Endothelial cell of umbilical vein (primary cell): Measurements from ENCODE around the gene ZBTB22. TPM values are rescaled to one million over a fixed set of nuclear protein-coding genes. Genes with fewer than 3 reads are reported as not detected.

ENCODE experiments used
- BruUV-seq: library from RNA; stranded (reverse); fragments of 400-500 nt; replicated peaks from 2 replicates; lab custom pipeline; 2021; lab: Mats Ljungman, UMichigan
- CTCF ChIA-PET: fragments of 300-600, 350-600 bp; sonication (Branson Sonifier 250); formaldehyde crosslinking; loops from one replicate; lab custom pipeline; 2021; ENCODE audit warnings: antibody characterized with exemption, inconsistent platforms; lab: Charles Lee
- POLR2A ChIA-PET: fragments of 300-600, 350-600 bp; sonication (Branson Sonifier 250); formaldehyde crosslinking; loops from one replicate; lab custom pipeline; 2021; ENCODE audit warnings: antibody characterized with exemption, inconsistent platforms; lab: Charles Lee
- DNase-seq: peaks from one replicate; pipeline ENCODE4 v3.0.0-alpha.2; 2011; ENCODE audit warnings: low read depth, low spot score
- FAIRE-seq: peaks from 2 replicates; lab custom pipeline; 2011; peaks lifted over from hg19 to GRCh38; lab: Jason Lieb, UNC
- H2AFZ ChIP-seq: 2 replicates; pipeline ENCODE4 v1.6.0; 2012; ENCODE audit warnings: low read depth, low read length, control low read depth, inconsistent platforms
- H3K27ac ChIP-seq: 2 replicates; pipeline ENCODE4 v1.5.1; 2011; ENCODE audit warnings: low read depth, mild to moderate bottlenecking, control low read depth, low read length, moderate library complexity; ENCODE audit not compliant: insufficient read depth
- H3K27me3 ChIP-seq, 2 experiments: 2 replicates each; pipeline versions ENCODE4 v1.6.0 to v1.6.1; 2011; ENCODE audit warnings: low read length in 2 of 2, mixed read lengths in 1 of 2; ENCODE audit not compliant: control insufficient read depth in 2 of 2, insufficient read depth in 2 of 2
- H3K36me3 ChIP-seq, 2 experiments: 2 replicates in 1 of 2; 3 replicates in 1 of 2; pipeline ENCODE4 v1.5.1; 2011; ENCODE audit warnings: low read length in 2 of 2, mild to moderate bottlenecking in 1 of 2, moderate library complexity in 1 of 2; ENCODE audit not compliant: control insufficient read depth in 2 of 2, insufficient read depth in 2 of 2; ENCODE audit errors: extremely low read depth in 1 of 2
- H3K4me1 ChIP-seq: 3 replicates; pipeline ENCODE4 v1.5.1; 2011; ENCODE audit warnings: mild to moderate bottlenecking, low read length; ENCODE audit not compliant: control insufficient read depth, insufficient read depth; ENCODE audit errors: extremely low read depth
- H3K4me2 ChIP-seq: 2 replicates; pipeline ENCODE4 v1.6.1; 2011; ENCODE audit warnings: low read length, control low read depth, mixed read lengths; ENCODE audit not compliant: insufficient read depth
- H3K4me3 ChIP-seq, 3 experiments: fragments of 200-600 bp in 1 of 3; sonication (generic), shearing (Covaris generic) in 1 of 3; replicated peaks in 1 of 3; 2 replicates each; pipeline ENCODE4 v1.5.1; 2011 to 2016; ENCODE audit warnings: control low read depth in 3 of 3, low read length in 3 of 3, mild to moderate bottlenecking in 2 of 3, inconsistent platforms in 1 of 3, low read depth in 1 of 3, moderate library complexity in 1 of 3; ENCODE audit not compliant: insufficient read depth in 1 of 3
- H3K79me2 ChIP-seq: 2 replicates; pipeline ENCODE4 v1.6.0; 2012; ENCODE audit warnings: low read length, inconsistent platforms; ENCODE audit not compliant: control insufficient read depth, insufficient read depth
- H3K9ac ChIP-seq: replicated peaks from 2 replicates; pipeline ENCODE3; 2011; ENCODE audit warnings: low read length, control low read depth; ENCODE audit not compliant: insufficient read depth; ENCODE audit errors: extremely low read depth
- H3K9me1 ChIP-seq: replicated peaks from 3 replicates; pipeline ENCODE4 v1.6.0; 2011; ENCODE audit warnings: mild to moderate bottlenecking, low read length; ENCODE audit not compliant: control insufficient read depth, insufficient read depth; ENCODE audit errors: extremely low read depth
- H3K9me3 ChIP-seq: replicated peaks from 2 replicates; pipeline ENCODE4 v1.5.1; 2012; ENCODE audit warnings: low read length, inconsistent platforms; ENCODE audit not compliant: control insufficient read depth, insufficient read depth
- H4K20me1 ChIP-seq: replicated peaks from 2 replicates; pipeline ENCODE3; 2011; ENCODE audit warnings: mild to moderate bottlenecking, low read length; ENCODE audit not compliant: control insufficient read depth, insufficient read depth; ENCODE audit errors: extremely low read depth
- CTCF ChIP-seq, 2 donors: IDR thresholded peaks; 1 replicate in 1 of 2; 2 replicates in 1 of 2; pipeline ENCODE4 v1.5.1; 2011; ENCODE audit warnings: low read length in 2 of 2, mild to moderate bottlenecking in 2 of 2, moderate library complexity in 2 of 2, control low read depth in 1 of 2, inconsistent platforms in 1 of 2, low read depth in 1 of 2; ENCODE audit not compliant: insufficient read depth in 1 of 2; ENCODE audit errors: extremely low read depth in 1 of 2
- EZH2 ChIP-seq: IDR thresholded peaks from 2 replicates; pipeline ENCODE4 v1.6.1; 2012; ENCODE audit warnings: borderline replicate concordance, low read depth, mild to moderate bottlenecking, moderate library complexity, low read length, inconsistent platforms; ENCODE audit not compliant: severe bottlenecking
- FOS ChIP-seq: IDR thresholded peaks from 2 replicates; pipeline ENCODE4 v1.6.1; 2011; ENCODE audit warnings: mild to moderate bottlenecking, low read length, moderate library complexity, borderline replicate concordance; ENCODE audit not compliant: insufficient read depth
- GATA2 ChIP-seq: IDR thresholded peaks from 2 replicates; pipeline ENCODE4 v1.7.0; 2011; ENCODE audit warnings: low read depth, mild to moderate bottlenecking, moderate library complexity, mixed read lengths, low read length; ENCODE audit not compliant: insufficient read length, insufficient read depth
- JUN ChIP-seq: IDR thresholded peaks from 2 replicates; pipeline ENCODE4 v1.6.1; 2011; ENCODE audit warnings: borderline replicate concordance, low read depth; ENCODE audit not compliant: insufficient read length, insufficient read depth
- POLR2AphosphoS5 ChIP-seq: IDR thresholded peaks from 2 replicates; pipeline ENCODE4 v1.6.1; 2012; ENCODE audit warnings: low read depth, mild to moderate bottlenecking, control low read depth, low read length, moderate library complexity; ENCODE audit not compliant: insufficient read depth
- dilution Hi-C: fragments of 300-500 bp; cut with MboI; formaldehyde crosslinking; loops from one replicate; pipeline ENCODE4 v1.15.0; 2019; ENCODE audit warnings: low sequenced_read_pairs; ENCODE audit not compliant: extremely low pct_ligation_motif_present
- intact Hi-C: fragments of 100-400 bp; cut with micrococcal nuclease; formaldehyde crosslinking; loops from one replicate; pipeline ENCODE4 v1.10.0; 2022
- polyA plus RNA-seq, 4 experiments: library from polyadenylated mRNA; depleted of rRNA in 3 of 4; stranded (reverse) in 3 of 4; unstranded in 1 of 4; fragments of >200 nt; gene quantifications; 2 replicates each; pipeline versions ENCODE4 v1.2.1 to v1.2.3, GENCODE V29; 2011 to 2012; ENCODE audit warnings: missing spikeins in 1 of 4
- total RNA-seq: library from RNA; stranded (reverse); gene quantifications from 2 replicates; pipeline ENCODE4 v1.2.3, GENCODE V29; 2021

Gene ZBTB22
- total and polyA plus RNA-seq, 2 donors (not counting 3 experiments of a cell fraction or from before 2014, with no cell fraction given), result 12.6 to 15.4 TPM

GRCh38 chr6:33305052-33305451, 12.5 kb downstream of the ZBTB22 start:
- H3K36me3 ChIP-seq, result peaks cover 8 to 19% of the 10 kb centered on the region in 2 experiments
- POLR2A ChIA-PET, result no interaction called here

More at GRCh38 chr6:33305052-33305451, 12.5 kb downstream of the ZBTB22 start:
- H3K79me2 ChIP-seq, result peaks cover 7% of the 10 kb centered on the region
- intact Hi-C loops (no loop called here), dilution Hi-C loops (no loop called here)
- H2AFZ ChIP-seq, result no peak overlapping the region
- no peaks in the 10 kb centered on the region for H3K27me3 ChIP-seq
- CTCF ChIA-PET, result no interaction called here
- H3K4me1 ChIP-seq, result peaks cover 2% of the 10 kb centered on the region
- no peak for FAIRE-seq
- no TSS peak for BruUV-seq
- TF ChIP-seq POLR2AphosphoS5 (no peak), CTCF (IDR thresholded peaks at IDR 0.05; ENCODE audit: extremely low read depth in 1 of 2, insufficient read depth in 1 of 2, low read depth in 1 of 2, low read length in 2 of 2) (no peak), EZH2 (no peak), FOS (no peak), JUN (no peak), GATA2 (no peak)
- no peak overlapping the region for H3K9ac ChIP-seq
- DNase-seq, result no peak
- H4K20me1 ChIP-seq, result no peaks in the 10 kb centered on the region
- H3K9me3 ChIP-seq, result no peaks in the 10 kb centered on the region
- H3K9me1 ChIP-seq, result no peaks in the 10 kb centered on the region
- no peak overlapping the region for H3K4me2 ChIP-seq
- H3K27ac ChIP-seq, result no peak overlapping the region
- no peak overlapping the region for H3K4me3 ChIP-seq
